CD4-positive, alpha-beta T cell (primary cell): ENCODE data around the gene APOO. TPM values are rescaled to one million over a fixed set of nuclear protein-coding genes. Genes with fewer than 3 reads are reported as not detected.

Experiments
- ATAC-seq: fragments of 200-7000 bp; cut with Tn5 transposase; one replicate; pipeline ENCODE4 v1.10.0; 2022; ENCODE audit warnings: mild to moderate bottlenecking; ENCODE audit not compliant: poor library complexity
- CTCF ChIA-PET: fragments of 350-600 bp; sonication (Branson Sonifier 250); formaldehyde crosslinking; loops from one replicate; lab custom pipeline; 2021; ENCODE audit warnings: antibody characterized with exemption, inconsistent platforms; lab: Charles Lee
- POLR2A ChIA-PET: fragments of 350-600 bp; sonication (Branson Sonifier 250); formaldehyde crosslinking; loops from one replicate; lab custom pipeline; 2021; ENCODE audit warnings: antibody characterized with exemption, inconsistent platforms; lab: Charles Lee
- DNase-seq, 14 experiments: peaks; one replicate each; pipeline ENCODE4 v3.0.0-alpha.2; 2013 to 2020; ENCODE audit warnings: mixed read lengths in 2 of 14
- H3K27ac ChIP-seq, 2 donors: one replicate each; pipeline versions ENCODE4 v1.5.1 to v1.7.0; 2013; ENCODE audit warnings: low read length in 2 of 2, low read depth in 1 of 2, mild to moderate bottlenecking in 1 of 2
- H3K27me3 ChIP-seq, 2 experiments: 1 replicate in 1 of 2; 2 replicates in 1 of 2; pipeline versions ENCODE4 v1.6.1 to v1.7.0; 2013; ENCODE audit warnings: low read length in 2 of 2, control low read depth in 1 of 2, mild to moderate bottlenecking in 1 of 2, moderate library complexity in 1 of 2; ENCODE audit not compliant: insufficient read depth in 2 of 2, control insufficient read depth in 1 of 2
- H3K36me3 ChIP-seq: one replicate; pipeline ENCODE4 v1.6.1; 2013; ENCODE audit warnings: low read length, control low read depth; ENCODE audit not compliant: insufficient read depth
- H3K4me1 ChIP-seq: one replicate; pipeline ENCODE4 v1.6.1; 2013; ENCODE audit warnings: low read length, control low read depth; ENCODE audit not compliant: insufficient read depth
- H3K4me3 ChIP-seq: one replicate; pipeline ENCODE4 v1.5.1; 2013; ENCODE audit warnings: mild to moderate bottlenecking, low read length, moderate library complexity
- H3K9me3 ChIP-seq, 2 experiments: 1 replicate in 1 of 2; 2 replicates in 1 of 2; pipeline versions ENCODE4 v1.6.1 to v1.7.0; 2013; ENCODE audit warnings: low read length in 2 of 2, mild to moderate bottlenecking in 2 of 2, control low read depth in 1 of 2, moderate library complexity in 1 of 2; ENCODE audit not compliant: control insufficient read depth in 1 of 2, insufficient read depth in 1 of 2
- H3K27ac Mint-ChIP-seq: one replicate; pipeline ENCODE4 v1.8.0; 2020; ENCODE audit warnings: mixed read lengths
- H3K27me3 Mint-ChIP-seq: one replicate; pipeline ENCODE4 v1.8.0; 2021; ENCODE audit warnings: mixed read lengths
- H3K36me3 Mint-ChIP-seq: one replicate; pipeline ENCODE4 v1.8.0; 2021; ENCODE audit warnings: low read depth, mixed read lengths
- H3K4me1 Mint-ChIP-seq: one replicate; pipeline ENCODE4 v1.8.0; 2021; ENCODE audit warnings: low read depth, mixed read lengths
- H3K4me3 Mint-ChIP-seq: one replicate; pipeline ENCODE4 v1.8.0; 2020; ENCODE audit warnings: mild to moderate bottlenecking, mixed read lengths
- H3K9me3 Mint-ChIP-seq: one replicate; pipeline ENCODE4 v1.8.0; 2020; ENCODE audit warnings: mixed read lengths
- intact Hi-C, 2 experiments: fragments of 100-400 bp; cut with DNase I in 1 of 2; cut with micrococcal nuclease in 1 of 2; formaldehyde crosslinking; loops; one replicate each; pipeline versions ENCODE4 v1.15.1 to v1.9.0; 2023 to 2025; cut with DNase I, micrococcal nuclease
- total RNA-seq, 174 experiments: library from RNA in 2 of 174; stranded (reverse) in 2 of 174; gene quantifications; one replicate each; pipeline ENCODE4 v1.2.3 and lab custom pipeline; 2021 to 2026
- TF ChIP-seq, protein P1 (sequence below): fragments of 200-600 bp; IDR thresholded peaks from one replicate; pipeline ENCODE4 v1.8.0; 2022; ENCODE audit warnings: antibody characterized with exemption, mild to moderate bottlenecking

APOO gene
- total RNA-seq, 2 experiments from 2014 or later, result 3.3 to 4.9 TPM

DNA sequence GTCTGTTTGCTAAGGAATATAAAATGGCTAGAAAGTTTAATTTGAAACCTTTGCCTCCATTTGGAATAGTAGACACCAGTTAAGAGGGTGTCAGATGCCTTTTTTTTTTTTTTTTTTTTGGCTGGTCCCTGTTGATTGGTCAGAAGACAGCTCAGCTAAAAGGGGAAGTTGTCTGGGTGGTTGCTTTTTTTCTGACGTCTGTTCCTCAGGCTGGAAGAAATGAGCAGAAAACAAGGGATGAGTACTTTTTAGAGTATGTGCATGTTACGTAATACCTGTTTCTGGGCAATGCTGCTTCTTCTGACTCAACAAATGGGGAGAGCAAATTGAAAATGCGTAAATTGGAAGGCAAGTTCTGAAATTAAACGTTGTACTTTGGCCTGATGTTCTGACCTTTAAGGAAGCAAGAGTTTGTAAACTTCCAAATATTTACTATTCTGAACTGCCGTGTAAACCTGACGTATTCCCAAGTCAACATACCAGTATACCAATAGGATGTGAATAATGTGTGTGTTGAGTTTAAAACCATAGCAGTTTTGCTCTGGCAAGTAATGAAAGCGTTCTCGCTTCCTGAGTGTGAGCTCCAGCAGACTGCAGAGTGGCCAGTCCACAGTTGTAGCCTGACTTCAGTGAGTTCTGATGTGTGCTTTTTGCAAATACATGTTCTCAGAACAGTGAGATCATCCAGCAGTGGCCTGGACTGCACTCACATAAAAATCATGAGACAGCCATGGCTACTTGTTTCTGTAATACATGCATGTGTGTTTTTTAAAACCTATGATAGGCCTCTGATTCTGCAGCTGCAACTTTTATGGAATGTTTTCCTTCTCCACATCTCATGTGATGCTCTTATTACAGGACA, 123.0 kb downstream of the APOO start:
- Histone ChIP-seq H3K4me1 (peaks cover 19% of the 10 kb centered on the region), H3K9me3 (no peaks in the 10 kb centered on the region), H3K27ac (peak overlapping the region; percentile 29 to 61), H3K27me3 (no peaks in the 10 kb centered on the region), H3K36me3 (peaks cover 18% of the 10 kb centered on the region), H3K4me3 (peak overlapping the region; percentile 91)
- peaks cover 39% of the 10 kb centered on the region for H3K36me3 Mint-ChIP-seq
- H3K4me1 Mint-ChIP-seq, result peaks cover 49% of the 10 kb centered on the region
- ATAC-seq, result no peak
- no peaks in the 10 kb centered on the region for H3K27me3 Mint-ChIP-seq
- no peaks in the 10 kb centered on the region for H3K9me3 Mint-ChIP-seq
- POLR2A ChIA-PET, result interaction anchor here (0.6 to 5.3 kb wide), 9 partner anchors 11 to 270 kb away, joined by 3 to 51 read pairs (median 21); partner anchors contain the start of genes ACOT9, EIF2S3 and KLHL15
- CTCF ChIA-PET, result interaction anchor here (1.0 to 1.5 kb wide), 3 partner anchors 112 to 123 kb away, joined by 3 to 7 read pairs (median 3); partner anchors contain the start of genes APOO and CXorf58
- intact Hi-C loops, result loop anchor here (5.0 to 10.0 kb wide), 5 partner anchors 42 to 690 kb away; partner anchors contain the start of genes ACOT9 (in 2 of the 2), APOO (in 1 of the 2), CXorf58 (in 1 of the 2) and KLHL15 (in 1 of the 2)
- H3K27ac Mint-ChIP-seq, result peak overlapping the region; percentile 97
- DNase-seq, result peak in 3 of 14 experiments; percentile 35 to 59 (median 39)
- H3K4me3 Mint-ChIP-seq, result peak overlapping the region; percentile 98
- TF ChIP-seq, protein P1, sequence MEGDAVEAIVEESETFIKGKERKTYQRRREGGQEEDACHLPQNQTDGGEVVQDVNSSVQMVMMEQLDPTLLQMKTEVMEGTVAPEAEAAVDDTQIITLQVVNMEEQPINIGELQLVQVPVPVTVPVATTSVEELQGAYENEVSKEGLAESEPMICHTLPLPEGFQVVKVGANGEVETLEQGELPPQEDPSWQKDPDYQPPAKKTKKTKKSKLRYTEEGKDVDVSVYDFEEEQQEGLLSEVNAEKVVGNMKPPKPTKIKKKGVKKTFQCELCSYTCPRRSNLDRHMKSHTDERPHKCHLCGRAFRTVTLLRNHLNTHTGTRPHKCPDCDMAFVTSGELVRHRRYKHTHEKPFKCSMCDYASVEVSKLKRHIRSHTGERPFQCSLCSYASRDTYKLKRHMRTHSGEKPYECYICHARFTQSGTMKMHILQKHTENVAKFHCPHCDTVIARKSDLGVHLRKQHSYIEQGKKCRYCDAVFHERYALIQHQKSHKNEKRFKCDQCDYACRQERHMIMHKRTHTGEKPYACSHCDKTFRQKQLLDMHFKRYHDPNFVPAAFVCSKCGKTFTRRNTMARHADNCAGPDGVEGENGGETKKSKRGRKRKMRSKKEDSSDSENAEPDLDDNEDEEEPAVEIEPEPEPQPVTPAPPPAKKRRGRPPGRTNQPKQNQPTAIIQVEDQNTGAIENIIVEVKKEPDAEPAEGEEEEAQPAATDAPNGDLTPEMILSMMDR, result no peak

DNA sequence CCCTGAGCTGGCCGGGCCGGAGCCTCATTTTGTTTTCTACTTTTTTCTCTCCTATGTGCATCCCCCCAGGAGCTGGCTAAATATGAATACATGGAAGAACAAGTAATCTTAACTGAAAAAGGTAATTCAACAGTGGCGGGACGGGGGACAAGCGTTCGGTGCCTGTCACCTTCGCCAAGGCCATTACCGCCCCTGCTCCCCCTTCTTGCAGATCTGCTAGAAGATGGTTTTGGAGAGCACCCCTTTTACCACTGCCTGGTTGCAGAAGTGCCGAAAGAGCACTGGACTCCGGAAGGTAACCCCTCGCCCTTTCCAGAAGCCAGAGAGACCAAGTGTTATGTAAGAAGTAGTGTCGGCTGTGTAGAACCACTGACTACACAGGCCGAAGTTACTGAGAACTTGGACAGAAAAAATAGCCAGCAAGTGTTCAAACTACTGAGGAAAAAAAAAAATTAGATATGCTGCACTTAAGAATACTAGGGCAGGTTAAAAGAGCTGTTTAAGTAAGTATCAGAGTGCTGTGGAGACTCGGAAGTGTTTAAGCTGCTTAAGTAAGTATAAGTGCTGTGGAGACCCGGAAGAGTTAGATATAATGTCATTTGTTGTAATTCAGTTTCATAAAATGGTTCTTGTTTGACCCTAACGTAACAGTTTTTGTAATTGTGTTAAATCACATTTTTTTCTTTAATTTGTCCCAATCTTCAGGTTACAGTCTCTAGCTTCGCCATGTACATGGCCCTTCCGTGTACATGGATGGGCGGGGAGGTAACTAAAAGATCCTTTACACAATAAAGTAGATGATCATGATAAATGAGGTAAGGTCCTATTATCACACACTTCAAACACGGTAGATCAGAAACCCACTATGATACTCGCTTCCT, 123.9 kb downstream of the APOO start:
- ATAC-seq (no peak), DNase-seq (peak in 4 of 14 experiments; percentile 15 to 43 (median 33))
- Mint-ChIP-seq H3K4me3 (peak overlapping the region; percentile 98), H3K36me3 (peaks cover 39% of the 10 kb centered on the region), H3K27me3 (no peaks in the 10 kb centered on the region), H3K27ac (peak overlapping the region; percentile 97), H3K9me3 (no peaks in the 10 kb centered on the region), H3K4me1 (peaks cover 49% of the 10 kb centered on the region)
- POLR2A ChIA-PET, result interaction anchor here (0.6 to 5.3 kb wide), 13 partner anchors 10 to 1945 kb away, joined by 3 to 51 read pairs (median 13); partner anchors contain the start of genes ACOT9, APOO, CXorf58 and EIF2S3
- intact Hi-C loops, result loop anchor here (1.0 to 10.0 kb wide), 6 partner anchors 11 to 691 kb away; partner anchors contain the start of genes ACOT9 (in 2 of the 2), APOO (in 1 of the 2), CXorf58 (in 1 of the 2) and KLHL15 (in 1 of the 2)
- Histone ChIP-seq H3K27ac (peak overlapping the region; percentile 61 to 88), H3K27me3 (no peaks in the 10 kb centered on the region), H3K36me3 (peaks cover 18% of the 10 kb centered on the region), H3K4me1 (peaks cover 19% of the 10 kb centered on the region), H3K9me3 (no peaks in the 10 kb centered on the region), H3K4me3 (peak overlapping the region; percentile 91)
- CTCF ChIA-PET, result interaction anchor here (1.0 to 1.5 kb wide), 5 partner anchors 41 to 242 kb away, joined by 3 to 7 read pairs (median 3); partner anchors contain the start of genes ACOT9, APOO and CXorf58
- TF ChIP-seq, protein P1, result no peak

Other genes starting within 250 kb of the APOO start
- 1 to 10 TPM; 4.4 TPM for gene PRDX4, start 240.4 kb downstream of the APOO start, total RNA-seq
- 10 to 100 TPM; 14.8 to 16.2 TPM for gene ACOT9, start 164.7 kb downstream of the APOO start, total RNA-seq
- gene SAT1, start 124.8 kb downstream of the APOO start, total RNA-seq, result 100 to 1,000 TPM; 305 to 312 TPM
- not detected for gene CXorf58, start 68 bp upstream of the APOO start, total RNA-seq
- 10 to 100 TPM; 31.9 to 33.7 TPM for gene KLHL15, start 119.2 kb upstream of the APOO start, total RNA-seq
- 100 to 1,000 TPM; 197 to 202 TPM for gene EIF2S3, start 147.0 kb upstream of the APOO start, total RNA-seq
- gene ZFX, start 241.8 kb upstream of the APOO start, total RNA-seq, result 10 to 100 TPM; 44.2 to 50.1 TPM